Neural crest cell (in vitro differentiated cells): Measurements from ENCODE around the gene SYNJ1. TPM values are rescaled to one million over a fixed set of nuclear protein-coding genes. Genes with fewer than 3 reads are reported as not detected.
"Not testable (repeated sequence)": the region's sequence is repeated elsewhere in the genome, so short reads cannot be mapped to it uniquely, and the experiment has no call there.

Experiments used
- DNase-seq: peaks from one replicate; pipeline ENCODE4 v3.0.0; 2021; ENCODE audit warnings: low read depth, mixed read lengths, low spot score
- H3K27ac Mint-ChIP-seq: one replicate; pipeline ENCODE4 v1.8.0; 2021; ENCODE audit warnings: mild to moderate bottlenecking, mixed read lengths; ENCODE audit not compliant: unreplicated experiment
- H3K27me3 Mint-ChIP-seq: 2 replicates; pipeline ENCODE4 v1.8.0; 2021; ENCODE audit warnings: low read depth, mild to moderate bottlenecking, mixed read lengths
- H3K36me3 Mint-ChIP-seq: 2 replicates; pipeline ENCODE4 v1.8.0; 2021; ENCODE audit warnings: low read depth, mild to moderate bottlenecking, mixed read lengths
- H3K4me1 Mint-ChIP-seq: 2 replicates; pipeline ENCODE4 v1.8.0; 2021; ENCODE audit warnings: mixed read lengths
- H3K4me3 Mint-ChIP-seq: one replicate; pipeline ENCODE4 v1.8.0; 2021; ENCODE audit warnings: mild to moderate bottlenecking, mixed read lengths
- H3K9me3 Mint-ChIP-seq: 2 replicates; pipeline ENCODE4 v1.8.0; 2021; ENCODE audit warnings: mixed read lengths
- CTCF ChIP-seq: fragments of 200-600 bp; sonication (generic); conservative IDR thresholded peaks from 2 replicates; pipeline ENCODE4 v1.5.0; 2021; ENCODE audit warnings: antibody characterized with exemption, mild to moderate bottlenecking
- total RNA-seq: library from RNA; stranded (reverse); gene quantifications from 2 replicates; pipeline ENCODE4 v1.2.1, GENCODE V29; 2021

The SYNJ1 gene
- total RNA-seq, 1 donor from 2014 or later = 11.1 TPM

GRCh38 chr21:32613436-32614043, 114.3 kb downstream of the SYNJ1 start:
- no peak for DNase-seq
- Mint-ChIP-seq H3K4me1 (peaks cover 7% of the 10 kb centered on the region), H3K4me3 (peak overlapping the region; percentile 98), H3K27ac (no peak overlapping the region), H3K36me3 (no peaks in the 10 kb centered on the region), H3K27me3 (peaks cover 36% of the 10 kb centered on the region), H3K9me3 (no peaks in the 10 kb centered on the region)
- no peak for TF ChIP-seq CTCF

GRCh38 chr21:32612999-32613337, 114.8 kb downstream of the SYNJ1 start:
- peak overlapping the region; percentile 98 for H3K4me3 Mint-ChIP-seq
- no peaks in the 10 kb centered on the region for H3K36me3 Mint-ChIP-seq
- H3K27ac Mint-ChIP-seq = peak overlapping the region; percentile 100
- no peak for DNase-seq
- H3K4me1 Mint-ChIP-seq = peaks cover 7% of the 10 kb centered on the region
- no peaks in the 10 kb centered on the region for H3K9me3 Mint-ChIP-seq
- H3K27me3 Mint-ChIP-seq = peaks cover 31% of the 10 kb centered on the region
- TF ChIP-seq CTCF = no peak

GRCh38 chr21:32612075-32612998, 115.5 kb downstream of the SYNJ1 start, which contains the start of gene CFAP298:
TSS of gene CFAP298 (minus strand) at chr21:32612377. CDS start at chr21:32612243, 134 bp downstream.
- Mint-ChIP-seq H3K9me3 (no peaks in the 10 kb centered on the region), H3K4me3 (peak within 1 kb of the TSS; percentile 98), H3K36me3 (no peaks in the 10 kb centered on the region), H3K27ac (peak within 1 kb of the TSS; percentile 100), H3K4me1 (peaks cover 7% of the 10 kb centered on the region), H3K27me3 (peaks cover 29% of the 10 kb centered on the region)
- DNase-seq = peak; percentile 70
- no peak for TF ChIP-seq CTCF

- peaks cover 25% of the 10 kb centered on the region for H3K27me3 Mint-ChIP-seq
- H3K4me3 Mint-ChIP-seq = peak overlapping the region; percentile 98
- no peaks in the 10 kb centered on the region for H3K9me3 Mint-ChIP-seq
- peak overlapping the region; percentile 100 for H3K27ac Mint-ChIP-seq
- DNase-seq = peak; percentile 22
- H3K4me1 Mint-ChIP-seq = peaks cover 7% of the 10 kb centered on the region
- TF ChIP-seq CTCF = no peak
- H3K36me3 Mint-ChIP-seq = no peaks in the 10 kb centered on the region
Measured at GRCh38 chr21:32611471-32611997, 116.3 kb downstream of the SYNJ1 start.

GRCh38 chr21:32610940-32611339, 116.9 kb downstream of the SYNJ1 start:
- H3K4me3 Mint-ChIP-seq = peak overlapping the region; percentile 76
- H3K36me3 Mint-ChIP-seq, H3K4me1 Mint-ChIP-seq, H3K27ac Mint-ChIP-seq, DNase-seq, H3K9me3 Mint-ChIP-seq: not testable (repeated sequence)
- H3K27me3 Mint-ChIP-seq = peaks cover 19% of the 10 kb centered on the region

GRCh38 chr21:32608851-32609250, 119.0 kb downstream of the SYNJ1 start:
- H3K9me3 Mint-ChIP-seq = no peaks in the 10 kb centered on the region
- peaks cover 2% of the 10 kb centered on the region for H3K36me3 Mint-ChIP-seq
- peak overlapping the region; percentile 6 for H3K4me3 Mint-ChIP-seq
- no peak overlapping the region for H3K27ac Mint-ChIP-seq
- H3K27me3 Mint-ChIP-seq = peaks cover 3% of the 10 kb centered on the region
- peaks cover 7% of the 10 kb centered on the region for H3K4me1 Mint-ChIP-seq
- TF ChIP-seq CTCF = no peak
- no peak for DNase-seq
